ENCODE data around the gene AGER. TPM values are rescaled to one million over a fixed set of nuclear protein-coding genes. Genes with fewer than 3 reads are reported as not detected.

Gene AGER
- total RNA-seq, 1 donor from 2014 or later, result 29.9 TPM

DNA sequence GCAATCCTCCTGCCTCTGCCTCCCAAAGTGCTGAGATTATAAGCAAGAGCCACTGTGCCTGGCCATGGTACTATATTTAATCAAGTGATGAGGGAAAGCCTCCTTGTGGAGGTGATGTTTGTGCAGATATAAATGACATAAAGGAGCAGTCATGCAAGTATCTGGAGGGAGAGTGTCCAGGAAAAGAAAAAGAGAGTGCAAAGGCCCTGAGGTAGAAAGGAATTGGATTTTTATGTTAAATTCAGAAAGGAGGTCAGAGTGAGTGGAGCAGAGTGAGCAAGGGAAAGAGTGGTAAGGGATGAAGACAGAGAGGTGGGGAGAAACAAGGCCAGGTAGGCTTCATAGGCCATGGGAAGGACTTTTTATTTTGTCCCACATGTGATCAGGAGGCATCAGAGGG lies 46.6 kb downstream of the AGER start:
- TF ChIP-seq CTCF (IDR thresholded peaks at IDR 0.05; ENCODE audit: unreplicated experiment), result no peak
- Mint-ChIP-seq H3K4me3 (ENCODE audit: low read depth) (no peak overlapping the region), H3K27ac (no peak overlapping the region), H3K4me1 (ENCODE audit: low read depth) (peaks cover 8% of the 10 kb centered on the region), H3K36me3 (ENCODE audit: insufficient read depth) (no peaks in the 10 kb centered on the region), H3K9me3 (ENCODE audit: low read depth) (no peaks in the 10 kb centered on the region), H3K27me3 (peaks cover 6% of the 10 kb centered on the region)
- no peak for DNase-seq (ENCODE audit: low spot score, unreplicated experiment)

DNA sequence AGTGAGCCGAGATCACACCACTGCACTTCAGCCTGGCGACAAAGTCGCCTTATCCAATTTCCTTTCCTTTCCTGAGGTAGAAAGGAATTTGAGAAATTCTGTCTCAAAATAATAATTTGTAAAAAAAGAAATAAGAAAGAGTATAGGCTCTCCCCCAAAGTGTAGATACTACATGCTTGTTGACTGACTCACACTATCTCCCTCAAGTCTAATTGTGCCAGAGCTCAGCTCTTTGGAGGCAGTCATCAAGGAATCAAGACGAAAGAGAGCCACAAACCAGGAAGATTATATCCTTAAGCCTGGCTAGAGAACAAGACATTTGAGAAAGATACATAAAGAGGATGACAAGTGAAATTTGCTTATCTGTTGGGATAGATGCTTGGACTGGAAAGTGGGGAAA lies 50.3 kb downstream of the AGER start:
- H3K4me1 Mint-ChIP-seq (ENCODE audit: low read depth), result peaks cover 8% of the 10 kb centered on the region
- peaks cover 6% of the 10 kb centered on the region for H3K27me3 Mint-ChIP-seq
- no peak for TF ChIP-seq CTCF (IDR thresholded peaks at IDR 0.05; ENCODE audit: unreplicated experiment)
- H3K4me3 Mint-ChIP-seq (ENCODE audit: low read depth), result no peak overlapping the region
- no peaks in the 10 kb centered on the region for H3K9me3 Mint-ChIP-seq (ENCODE audit: low read depth)
- no peak overlapping the region for H3K27ac Mint-ChIP-seq
- no peaks in the 10 kb centered on the region for H3K36me3 Mint-ChIP-seq (ENCODE audit: insufficient read depth)
- no peak for DNase-seq (ENCODE audit: low spot score, unreplicated experiment)

DNA sequence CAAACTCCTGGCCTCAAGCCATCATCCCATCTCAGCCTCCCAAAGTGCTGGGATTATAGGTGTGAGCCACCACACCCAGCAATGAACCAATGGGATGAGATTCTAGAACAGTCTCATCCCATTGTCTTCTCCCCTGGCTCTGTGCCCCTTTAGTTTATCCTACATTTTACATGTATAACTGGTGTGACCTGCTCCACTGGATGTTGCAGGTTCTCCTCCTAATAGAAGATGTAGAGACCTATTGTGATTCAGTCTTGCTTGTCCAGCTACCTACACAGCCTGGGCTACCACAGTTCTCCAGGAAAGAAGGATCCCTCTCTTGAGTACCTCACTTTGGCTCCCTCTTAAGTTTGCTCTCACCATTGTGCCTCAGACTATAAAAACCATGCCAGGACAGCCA lies 51.9 kb downstream of the AGER start:
- TF ChIP-seq CTCF (IDR thresholded peaks at IDR 0.05; ENCODE audit: unreplicated experiment), result no peak
- Mint-ChIP-seq H3K27ac (no peak overlapping the region), H3K9me3 (ENCODE audit: low read depth) (no peaks in the 10 kb centered on the region), H3K36me3 (ENCODE audit: insufficient read depth) (no peaks in the 10 kb centered on the region), H3K27me3 (peaks cover 6% of the 10 kb centered on the region), H3K4me1 (ENCODE audit: low read depth) (peaks cover 19% of the 10 kb centered on the region), H3K4me3 (ENCODE audit: low read depth) (no peak overlapping the region)
- DNase-seq (ENCODE audit: low spot score, unreplicated experiment), result no peak

DNA sequence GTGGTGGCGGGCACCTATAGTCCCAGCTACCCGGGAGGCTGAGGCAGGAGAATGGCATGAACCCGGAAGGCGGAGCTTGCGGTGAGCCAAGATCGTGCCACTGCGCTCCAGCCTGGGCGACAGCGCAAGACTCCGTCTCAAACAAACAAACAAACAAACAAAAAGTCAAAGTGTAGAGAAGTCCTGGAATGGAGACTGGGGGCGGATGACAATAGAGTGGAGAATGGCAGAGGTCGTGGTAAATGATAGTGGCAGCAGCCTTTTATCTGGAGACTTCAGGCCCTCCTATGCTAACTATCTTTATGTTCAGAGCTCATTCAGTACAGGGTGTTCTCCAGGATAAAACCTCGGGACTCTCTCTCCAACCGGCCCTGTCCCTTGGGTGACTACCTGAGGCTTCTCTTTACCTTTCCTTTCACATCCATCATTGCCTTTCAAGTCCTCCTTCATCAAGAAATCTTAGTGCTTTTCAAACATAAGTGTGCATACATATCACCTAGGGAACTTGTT lies 52.6 kb downstream of the AGER start:
- H3K9me3 Mint-ChIP-seq (ENCODE audit: low read depth), result no peaks in the 10 kb centered on the region
- H3K4me1 Mint-ChIP-seq (ENCODE audit: low read depth), result peaks cover 25% of the 10 kb centered on the region
- no peak for TF ChIP-seq CTCF (IDR thresholded peaks at IDR 0.05; ENCODE audit: unreplicated experiment)
- H3K27ac Mint-ChIP-seq, result no peak overlapping the region
- H3K4me3 Mint-ChIP-seq (ENCODE audit: low read depth), result peak overlapping the region; percentile 40
- peaks cover 6% of the 10 kb centered on the region for H3K27me3 Mint-ChIP-seq
- DNase-seq (ENCODE audit: low spot score, unreplicated experiment), result no peak
- H3K36me3 Mint-ChIP-seq (ENCODE audit: insufficient read depth), result no peaks in the 10 kb centered on the region

Small RNA genes within 50 kb of the gene (microRNA-seq; reads per million reads assigned to microRNA genes)
- gene MIR6721 (ENCODE audit: borderline number of aligned reads, unreplicated experiment) (10.7 reads per million, percentile 19 among the genes with 10 or more reads in this experiment), gene MIR6833 (ENCODE audit: borderline number of aligned reads, unreplicated experiment) (not detected)

Other genes with a start within 250 kb of the AGER start
- 3.9 and 4.7 TPM in 2 replicates for gene CFB, start 238.2 kb downstream of the AGER start, total RNA-seq
- 67.2 and 71.8 TPM in 2 replicates for gene NELFE, start 225.3 kb downstream of the AGER start, total RNA-seq
- gene SKIC2, start 225.1 kb downstream of the AGER start, total RNA-seq, result 97.9 and 103 TPM in 2 replicates
- gene DXO, start 212.1 kb downstream of the AGER start, total RNA-seq, result 26.3 and 29.4 TPM in 2 replicates
- 13.1 and 14.1 TPM in 2 replicates for gene C4A, start 202.2 kb downstream of the AGER start, total RNA-seq
- gene C4B, start 169.5 kb downstream of the AGER start, total RNA-seq, result 6.6 and 8.4 TPM in 2 replicates
- gene CYP21A2, start 145.8 kb downstream of the AGER start, total RNA-seq, result 0.38 and 0.67 TPM in 2 replicates
- 10.3 and 14.6 TPM in 2 replicates for gene TNXB, start 74.9 kb downstream of the AGER start, total RNA-seq
- gene ATF6B, start 56.0 kb downstream of the AGER start, total RNA-seq, result 89.4 and 95.0 TPM in 2 replicates
- 8.4 and 8.7 TPM in 2 replicates for gene FKBPL, start 54.0 kb downstream of the AGER start, total RNA-seq
- gene PRRT1, start 32.3 kb downstream of the AGER start, total RNA-seq, result 2.9 and 3.3 TPM in 2 replicates
- 75.5 and 80.8 TPM in 2 replicates for gene PPT2, start 30.1 kb downstream of the AGER start, total RNA-seq
- gene EGFL8, start 19.7 kb downstream of the AGER start, total RNA-seq, result 68.3 and 83.1 TPM in 2 replicates
- gene AGPAT1, start 8.2 kb downstream of the AGER start, total RNA-seq, result 94.1 and 102 TPM in 2 replicates
- 91.2 and 92.2 TPM in 2 replicates for gene RNF5, start 5.8 kb downstream of the AGER start, total RNA-seq
- gene PBX2, start 5.9 kb upstream of the AGER start, total RNA-seq, result 260 and 261 TPM in 2 replicates
- gene GPSM3, start 8.4 kb upstream of the AGER start, total RNA-seq, result 6.1 and 6.5 TPM in 2 replicates
- 4.3 and 4.7 TPM in 2 replicates for gene NOTCH4, start 39.8 kb upstream of the AGER start, total RNA-seq
- not detected in 2 replicates for gene TSBP1, start 187.7 kb upstream of the AGER start, total RNA-seq
- not detected in 2 replicates for gene BTNL2, start 222.9 kb upstream of the AGER start, total RNA-seq

Data from progenitor cell of endocrine pancreas (in vitro differentiated cells).